Heart left ventricle (tissue), 13 donors: Measurements from ENCODE around the gene EPDR1.

ENCODE experiments used
- CTCF ChIP-seq, 12 donors: fragments of 200-600 bp; sonication (generic) in 4 of 12; IDR thresholded peaks; one replicate each; pipeline versions ENCODE4 v1.5.0 to v1.8.0; 2018 to 2022; ENCODE audit warnings: antibody characterized with exemption in 12 of 12, mild to moderate bottlenecking in 5 of 12
- POLR2A ChIP-seq, 2 donors: fragments of 450-650 bp; IDR thresholded peaks; one replicate each; pipeline ENCODE4 v1.6.1; 2017; ENCODE audit warnings: antibody characterized with exemption in 2 of 2, mild to moderate bottlenecking in 2 of 2, moderate library complexity in 2 of 2
- donor health status: ischemic (EF 13 %, LVEDD 7.1; RV severe dilation, severe dysfunction).
- donor health status: DM: no; HTN: yes; CAD: no.
- donor health status: DM: no; HTN: no; CAD: no.
- donor health status: ischemic (EF 25% LVEDD 6.9; RV normal size, moderate dysfunction).
- donor health status: ischemic (EF 25% LVEDD 5.7; RV mildly dilated, moderate dysfunction).
- donor health status: ischemic (EF 35%, LVEDD 5.7; RV mildly dilated, moderate dysfunction).
- donor health status: nonischemic (EF 11% LVEDD 7.7; RV severe dilation, severe dysfunction).
- donor health status: DM: yes; HTN: yes; CAD: no.
- donor health status: PGD.
- donor health status: ischemic (EF 29% LVEDD 5.4; RV normal size, mild dysfunction).
- donor health status: nonischemic (EF 23%, LVEDD 6.1; RV moderate dilation, normal function).

GRCh38 chr7:37908221-37908788 is 12.1 kb upstream of the EPDR1 start:
- TF ChIP-seq POLR2A (IDR thresholded peaks at IDR 0.05): no peak
- TF ChIP-seq CTCF (IDR thresholded peaks at IDR 0.05): no peak
